Measurements from ENCODE around the gene TSPAN1.

GRCh38 chr1:46220808-46221207 is 45.9 kb downstream of the TSPAN1 start:
- TF ChIP-seq POLR2AphosphoS5 (IDR thresholded peaks at IDR 0.05) (no peak), CTCF (IDR thresholded peaks at IDR 0.05) (no peak), EP300 (IDR thresholded peaks at IDR 0.05) (no peak)
